Fibroblast of peridontal ligament (primary cell): Measurements from ENCODE around the gene ASMT.
"Not testable (repeated sequence)": the region's sequence is repeated elsewhere in the genome, so short reads cannot be mapped to it uniquely, and the experiment has no call there.

Source experiments
- DNase-seq: peaks from one replicate; pipeline ENCODE4 v3.0.0-alpha.2; 2010; ENCODE audit errors: extremely low read depth

Gene ASMT

DNA sequence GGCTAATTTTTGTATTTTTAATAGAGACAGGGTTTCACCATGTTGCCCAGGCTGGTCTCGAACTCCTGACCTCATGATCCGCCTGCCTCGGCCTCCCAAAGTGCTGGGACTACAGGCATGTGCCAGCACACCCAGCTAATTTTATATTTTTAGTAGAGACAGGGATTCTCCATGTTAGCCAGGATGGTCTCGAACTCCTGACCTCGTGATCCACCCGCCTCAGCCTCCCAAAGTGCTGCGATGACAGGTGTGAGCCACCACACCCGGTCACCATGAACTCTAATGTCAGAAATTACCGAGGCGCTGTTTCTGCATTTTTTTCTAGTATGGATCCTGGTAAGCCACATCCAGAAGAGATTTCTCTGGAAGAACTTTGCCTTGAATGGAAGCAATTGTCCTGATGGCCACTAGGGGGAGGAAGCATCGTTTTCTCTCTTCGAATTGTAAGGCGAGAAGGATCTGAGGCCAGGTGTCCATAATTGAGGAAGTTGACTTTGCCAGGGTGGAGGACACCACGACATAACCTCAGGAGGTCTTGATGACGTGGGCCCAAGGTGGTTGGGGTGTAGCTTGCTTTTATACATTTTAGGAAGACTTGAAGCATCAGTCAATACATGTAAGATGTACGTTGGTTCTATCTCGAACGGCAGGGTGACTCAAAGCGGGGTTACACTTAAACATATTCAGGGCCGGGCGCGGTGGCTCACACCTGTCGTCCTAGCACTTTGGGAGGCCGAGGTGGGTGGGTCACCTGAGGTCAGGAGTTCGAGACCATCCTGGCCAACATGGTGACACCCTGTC is 37.4 kb downstream of the ASMT start:
- DNase-seq = peak; percentile 65

- DNase-seq = no peak
Observed at GRCh38 chrX:1656379-1656778, 41.5 kb downstream of the ASMT start.

- DNase-seq = no peak
Observed at GRCh38 chrX:1657367-1658070, 42.7 kb downstream of the ASMT start.

DNA sequence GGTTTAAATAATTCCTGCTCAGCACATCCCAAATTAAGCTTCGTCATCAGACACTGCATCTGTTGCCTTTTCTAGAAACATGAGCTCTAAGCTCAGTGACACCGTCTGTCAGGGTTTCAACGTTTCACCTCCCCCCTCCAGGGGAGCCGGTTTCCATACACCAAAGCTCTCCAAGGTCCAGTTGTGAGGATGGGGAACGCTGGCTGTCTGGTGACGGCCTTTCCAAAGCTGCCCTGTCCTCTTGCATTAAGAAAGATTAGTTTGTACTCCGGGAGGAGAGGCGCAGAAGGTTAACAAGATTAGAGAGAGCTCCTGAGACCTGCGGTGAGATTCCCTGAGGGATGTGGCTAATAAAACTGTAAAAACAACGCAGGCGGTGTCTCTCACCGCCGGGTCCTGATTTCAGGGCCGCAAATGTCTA is 43.2 kb downstream of the ASMT start:
- no peak for DNase-seq

GRCh38 chrX:1659664-1660461 is 45.0 kb downstream of the ASMT start:
- DNase-seq = no peak

- no peak for DNase-seq
Observed at GRCh38 chrX:1661048-1661921, 46.4 kb downstream of the ASMT start.

DNA sequence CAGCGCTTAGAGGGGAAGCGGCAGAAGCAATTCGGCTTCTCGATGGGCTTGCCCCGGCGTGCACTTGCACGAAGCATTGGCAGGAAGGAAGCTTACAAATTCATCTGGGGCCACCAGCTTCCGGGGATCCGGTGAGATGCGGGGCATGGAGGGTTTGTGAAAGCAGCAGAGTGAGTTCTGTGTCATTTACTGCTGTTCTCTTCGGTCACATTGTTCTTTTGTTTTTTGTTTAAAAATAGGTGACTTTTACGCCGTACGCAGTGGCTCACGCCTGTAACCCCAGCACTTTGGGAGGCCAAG is 47.0 kb downstream of the ASMT start:
- DNase-seq = no peak

DNA sequence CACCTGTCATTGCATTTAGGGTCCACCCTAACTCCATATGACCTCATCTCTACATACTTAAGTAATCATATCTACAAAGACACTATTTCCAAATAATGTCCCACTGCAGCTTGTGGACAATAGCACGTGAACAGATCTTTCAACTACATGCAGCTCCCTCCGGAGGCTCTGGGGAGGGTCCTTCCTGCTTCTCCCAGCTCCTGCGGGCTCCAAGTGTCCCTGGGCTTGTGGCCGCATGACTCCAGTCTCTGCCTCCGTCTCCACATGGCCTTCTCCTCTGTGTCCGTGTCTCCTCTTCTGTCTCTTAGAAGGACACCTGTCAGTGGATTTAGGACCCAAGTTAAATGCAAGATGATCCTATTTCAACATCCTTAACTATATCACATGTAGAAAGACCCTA is 52.7 kb downstream of the ASMT start:
- DNase-seq = no peak

DNA sequence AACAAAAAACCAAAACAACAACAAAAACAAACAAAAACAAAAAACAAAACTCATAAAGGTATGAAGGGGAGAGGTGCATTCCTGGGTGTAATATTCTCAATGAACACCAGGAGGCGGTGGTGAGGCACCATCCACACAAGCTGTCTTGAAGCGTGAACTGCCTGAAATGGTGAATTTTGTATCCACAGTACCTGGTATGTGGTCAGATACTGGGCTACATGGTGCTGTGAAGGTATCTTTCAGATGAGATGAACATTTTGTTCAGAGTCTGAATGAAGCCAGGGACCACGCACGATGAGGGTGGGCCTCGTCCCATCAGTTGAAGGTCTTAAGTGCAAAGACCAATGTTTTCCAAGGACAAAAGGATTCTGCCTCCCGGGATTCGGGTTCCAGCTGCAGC is 58.5 kb downstream of the ASMT start:
- peak; percentile 15 for DNase-seq

DNA sequence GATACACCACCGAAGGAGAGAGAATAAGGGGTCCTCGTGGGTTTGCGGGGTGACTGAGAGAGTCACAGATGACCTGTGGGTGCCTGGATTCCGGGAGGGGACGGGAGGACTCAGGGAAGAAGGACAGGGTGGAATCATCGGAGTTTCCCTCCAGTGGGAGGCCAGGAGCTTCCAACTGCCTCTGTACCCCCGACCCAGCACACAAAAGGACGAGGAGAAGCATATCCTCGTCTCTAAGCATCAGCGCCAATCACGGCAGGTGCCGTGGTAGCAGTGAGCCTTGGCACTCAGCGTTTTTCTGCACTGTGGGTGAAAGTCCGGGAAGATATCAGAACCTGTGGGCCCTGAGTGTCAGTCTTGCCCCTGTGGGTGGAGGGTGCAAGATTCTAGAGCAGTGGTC is 62.0 kb downstream of the ASMT start:
- no peak for DNase-seq

- DNase-seq = peak; percentile 22
Observed at GRCh38 chrX:1679238-1679637, 64.4 kb downstream of the ASMT start.

- no peak for DNase-seq
Observed at GRCh38 chrX:1681439-1681838, 66.6 kb downstream of the ASMT start.

GRCh38 chrX:1681856-1682255 is 67.0 kb downstream of the ASMT start:
- DNase-seq = not testable (repeated sequence)

DNA sequence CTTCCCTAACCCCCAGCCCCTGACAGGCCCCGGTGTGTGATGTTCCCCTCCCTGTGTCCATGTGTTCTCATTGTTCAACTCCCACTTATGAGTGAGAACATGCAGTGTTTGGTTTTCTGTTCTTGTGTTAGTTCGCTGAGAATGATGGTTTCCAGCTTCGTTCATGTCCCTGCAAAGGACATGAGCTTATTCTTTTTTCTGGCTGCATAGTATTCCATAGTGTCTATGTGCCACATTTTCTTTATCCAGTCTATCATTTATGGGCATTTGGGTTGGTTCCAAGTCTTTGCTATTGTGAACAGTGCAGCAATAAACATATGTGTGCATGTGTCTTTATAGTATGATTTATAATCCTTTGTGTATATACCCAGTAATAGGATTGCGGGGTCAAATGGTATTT is 67.6 kb downstream of the ASMT start:
- DNase-seq = not testable (repeated sequence)

- DNase-seq = not testable (repeated sequence)
Observed at GRCh38 chrX:1684883-1685282, 70.0 kb downstream of the ASMT start.

DNA sequence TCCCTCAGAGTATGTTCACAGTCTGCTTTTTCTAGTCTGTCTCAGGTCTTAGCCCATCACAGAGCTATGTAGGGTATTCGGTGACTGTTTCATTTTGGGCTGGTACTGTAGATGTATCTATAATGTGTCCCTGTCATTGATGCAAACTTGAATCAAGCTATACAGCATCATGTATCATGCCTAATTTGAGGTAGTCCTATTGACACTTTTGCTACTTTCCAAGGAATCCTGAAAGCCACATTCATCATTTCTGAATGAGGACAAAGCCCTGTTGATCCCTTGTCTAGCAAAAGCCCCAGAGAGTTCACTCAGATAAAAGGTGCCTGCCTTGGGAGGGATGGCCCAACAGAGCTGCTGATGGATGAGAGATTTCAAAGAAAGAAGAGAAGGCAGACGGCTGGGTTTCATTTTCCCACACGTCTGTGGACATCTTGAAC is 70.6 kb downstream of the ASMT start:
- not testable (repeated sequence) for DNase-seq

DNA sequence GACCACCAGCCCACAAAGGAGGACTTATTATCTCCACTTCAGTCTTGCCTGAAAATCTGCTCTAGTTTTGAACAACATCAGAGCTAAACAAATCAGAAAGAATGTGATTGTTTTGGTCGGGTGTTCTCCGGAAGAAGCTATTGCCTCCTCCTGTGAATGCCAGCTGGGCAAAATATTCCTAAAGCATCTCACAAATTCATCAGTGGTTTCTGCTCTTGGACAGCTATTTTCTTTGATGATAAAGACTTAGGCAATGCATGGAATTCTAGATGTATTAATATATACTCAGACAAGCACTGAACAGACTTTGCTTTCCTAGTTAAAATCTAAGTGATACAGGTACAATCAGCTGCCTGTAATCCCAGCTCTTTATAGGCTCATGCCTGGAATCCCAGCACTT is 71.8 kb downstream of the ASMT start:
- DNase-seq = peak; percentile 18
